Neutrophil (primary cell): ENCODE results near the gene CD80.
A peak's percentile ranks its signal among the peaks of the same experiment; 100 is the strongest.

ENCODE experiments used
- H3K27ac ChIP-seq: fragments of 200-600 bp; sonication (generic); 2 replicates; pipeline ENCODE4 v1.5.1; 2016; ENCODE audit warnings: mild to moderate bottlenecking, moderate library complexity
- H3K27me3 ChIP-seq: fragments of 200-600 bp; sonication (generic); 2 replicates; pipeline ENCODE4 v1.6.0; 2016; ENCODE audit warnings: mild to moderate bottlenecking
- H3K36me3 ChIP-seq: fragments of 200-600 bp; sonication (generic); 2 replicates; pipeline ENCODE4 v1.5.1; 2017
- H3K4me1 ChIP-seq, 2 experiments: fragments of 200-600 bp in 1 of 2; sonication (generic) in 1 of 2; 1 replicate in 1 of 2; 2 replicates in 1 of 2; pipeline versions ENCODE4 v1.5.1 to v1.6.1; 2013 to 2016; ENCODE audit warnings: low read depth in 1 of 2, low read length in 1 of 2, mild to moderate bottlenecking in 1 of 2, moderate library complexity in 1 of 2; ENCODE audit not compliant: control insufficient read depth in 1 of 2, insufficient read depth in 1 of 2
- H3K4me3 ChIP-seq, 2 experiments: fragments of 200-600 bp in 1 of 2; sonication (generic) in 1 of 2; 1 replicate in 1 of 2; 2 replicates in 1 of 2; pipeline ENCODE4 v1.5.1; 2013 to 2016; ENCODE audit warnings: low read depth in 1 of 2, low read length in 1 of 2, mild to moderate bottlenecking in 1 of 2, moderate library complexity in 1 of 2
- H3K9me3 ChIP-seq: fragments of 200-600 bp; sonication (generic); 2 replicates; pipeline ENCODE4 v1.5.1; 2016
- TF ChIP-seq, protein P1 (sequence below): fragments of 200-600 bp; sonication (generic); IDR thresholded peaks from 2 replicates; pipeline ENCODE4 v1.5.1; 2016; ENCODE audit warnings: antibody characterized with exemption

The CD80 gene

GRCh38 chr3:119580067-119580760 is 20.8 kb upstream of the CD80 start:
- Histone ChIP-seq H3K4me1 (peaks cover 10 to 14% of the 10 kb centered on the region in 2 experiments), H3K9me3 (no peaks in the 10 kb centered on the region), H3K4me3 (peak overlapping the region; percentile 59 to 73), H3K36me3 (no peaks in the 10 kb centered on the region), H3K27ac (peak overlapping the region; percentile 16), H3K27me3 (peaks cover 5% of the 10 kb centered on the region)
- TF ChIP-seq, protein P1, sequence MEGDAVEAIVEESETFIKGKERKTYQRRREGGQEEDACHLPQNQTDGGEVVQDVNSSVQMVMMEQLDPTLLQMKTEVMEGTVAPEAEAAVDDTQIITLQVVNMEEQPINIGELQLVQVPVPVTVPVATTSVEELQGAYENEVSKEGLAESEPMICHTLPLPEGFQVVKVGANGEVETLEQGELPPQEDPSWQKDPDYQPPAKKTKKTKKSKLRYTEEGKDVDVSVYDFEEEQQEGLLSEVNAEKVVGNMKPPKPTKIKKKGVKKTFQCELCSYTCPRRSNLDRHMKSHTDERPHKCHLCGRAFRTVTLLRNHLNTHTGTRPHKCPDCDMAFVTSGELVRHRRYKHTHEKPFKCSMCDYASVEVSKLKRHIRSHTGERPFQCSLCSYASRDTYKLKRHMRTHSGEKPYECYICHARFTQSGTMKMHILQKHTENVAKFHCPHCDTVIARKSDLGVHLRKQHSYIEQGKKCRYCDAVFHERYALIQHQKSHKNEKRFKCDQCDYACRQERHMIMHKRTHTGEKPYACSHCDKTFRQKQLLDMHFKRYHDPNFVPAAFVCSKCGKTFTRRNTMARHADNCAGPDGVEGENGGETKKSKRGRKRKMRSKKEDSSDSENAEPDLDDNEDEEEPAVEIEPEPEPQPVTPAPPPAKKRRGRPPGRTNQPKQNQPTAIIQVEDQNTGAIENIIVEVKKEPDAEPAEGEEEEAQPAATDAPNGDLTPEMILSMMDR: no peak

- peaks cover 10 to 14% of the 10 kb centered on the region in 2 experiments for H3K4me1 ChIP-seq
- TF ChIP-seq, protein P1: no peak
- peaks cover 5% of the 10 kb centered on the region for H3K27me3 ChIP-seq
- H3K27ac ChIP-seq: peak within 1 kb of the TSS; percentile 16
- no peaks in the 10 kb centered on the region for H3K36me3 ChIP-seq
- peak within 1 kb of the TSS; percentile 59 to 73 for H3K4me3 ChIP-seq
- no peaks in the 10 kb centered on the region for H3K9me3 ChIP-seq
Measured at GRCh38 chr3:119579366-119580066, 20.1 kb upstream of the CD80 start, which contains the start of gene ADPRH. Gene ADPRH, plus strand, starts transcription at chr3:119579492. Its CDS starts 2,678 bp downstream, at chr3:119582170.

- H3K4me3 ChIP-seq: no peak overlapping the region
- no peak overlapping the region for H3K27ac ChIP-seq
- TF ChIP-seq, protein P1: no peak
- H3K4me1 ChIP-seq: peaks cover 10 to 14% of the 10 kb centered on the region in 2 experiments
- H3K36me3 ChIP-seq: no peaks in the 10 kb centered on the region
- H3K27me3 ChIP-seq: peaks cover 5% of the 10 kb centered on the region
- H3K9me3 ChIP-seq: no peaks in the 10 kb centered on the region
Measured at GRCh38 chr3:119575507-119575906, 16.1 kb upstream of the CD80 start.

DNA sequence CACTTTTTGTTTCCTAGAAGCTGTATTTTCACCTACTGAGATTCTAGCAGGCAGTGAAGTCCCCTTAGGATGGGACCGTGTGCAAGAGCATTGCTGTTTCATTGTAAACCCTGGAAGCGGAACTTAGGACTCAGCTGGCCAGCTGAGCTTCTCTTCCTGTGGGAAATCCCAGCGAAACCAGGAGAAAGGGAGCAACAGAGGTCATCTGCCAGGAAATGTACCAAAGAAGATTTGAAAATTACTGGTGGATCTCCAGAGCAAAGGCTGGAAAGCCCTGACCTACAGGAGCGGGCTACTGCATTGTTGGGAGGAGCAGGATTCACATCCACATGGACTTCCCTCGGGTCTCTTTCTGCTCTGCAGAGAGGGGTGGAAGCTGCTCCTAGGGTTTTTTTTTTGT is 12.3 kb upstream of the CD80 start:
- Histone ChIP-seq H3K4me3 (no peak overlapping the region), H3K36me3 (no peaks in the 10 kb centered on the region), H3K27ac (no peak overlapping the region), H3K4me1 (no peaks in the 10 kb centered on the region), H3K9me3 (no peaks in the 10 kb centered on the region), H3K27me3 (no peaks in the 10 kb centered on the region)
- TF ChIP-seq, protein P1: no peak

GRCh38 chr3:119571230-119571629 is 11.8 kb upstream of the CD80 start:
- Histone ChIP-seq H3K27ac (no peak overlapping the region), H3K27me3 (no peaks in the 10 kb centered on the region), H3K4me3 (no peak overlapping the region), H3K36me3 (no peaks in the 10 kb centered on the region), H3K4me1 (no peaks in the 10 kb centered on the region), H3K9me3 (no peaks in the 10 kb centered on the region)
- TF ChIP-seq, protein P1: no peak
